Hepatocyte (in vitro differentiated cells): ENCODE measurements around the gene ACO1.

ENCODE experiments used
- CTCF ChIP-seq: fragments of 200-600 bp; sonication (generic); IDR thresholded peaks from 2 replicates; pipeline ENCODE4 v1.5.1; 2016; ENCODE audit warnings: antibody characterized with exemption, mild to moderate bottlenecking; ENCODE audit not compliant: poor library complexity
- EZH2phosphoT487 ChIP-seq: fragments of 200-600 bp; sonication (generic); IDR thresholded peaks from one replicate; pipeline ENCODE4 v1.6.1; 2018; ENCODE audit warnings: antibody characterized with exemption, mild to moderate bottlenecking, low read depth, moderate library complexity; ENCODE audit not compliant: unreplicated experiment, severe bottlenecking

GRCh38 chr9:32431196-32431595 lies 46.8 kb downstream of the ACO1 start:
- TF ChIP-seq EZH2phosphoT487 (no peak), CTCF (no peak)
